Neural progenitor cell (in vitro differentiated cells): ENCODE measurements around the gene CEP164. TPM values are rescaled to one million over a fixed set of nuclear protein-coding genes. Genes with fewer than 3 reads are reported as not detected.

ENCODE experiments used
- DNase-seq: peaks from one replicate; pipeline ENCODE4 v3.0.0-alpha.2; 2016; ENCODE audit warnings: low spot score
- H2AFZ ChIP-seq: fragments of 200-600 bp; sonication (generic); replicated peaks from 2 replicates; pipeline ENCODE4 v1.6.1; 2016; ENCODE audit warnings: antibody characterized with exemption
- H3F3A ChIP-seq: fragments of 200-600 bp; sonication (generic); 2 replicates; pipeline ENCODE4 v1.6.1; 2016; ENCODE audit warnings: antibody characterized with exemption, low read depth
- H3K27ac ChIP-seq: fragments of 200-600 bp; sonication (generic); 2 replicates; pipeline ENCODE4 v1.5.1; 2016; ENCODE audit warnings: mild to moderate bottlenecking
- H3K27me3 ChIP-seq: fragments of 200-600 bp; sonication (generic); 2 replicates; pipeline ENCODE4 v1.6.1; 2016; ENCODE audit warnings: mild to moderate bottlenecking, moderate library complexity
- H3K36me3 ChIP-seq: fragments of 200-600 bp; sonication (generic); 2 replicates; pipeline ENCODE4 v1.5.1; 2016
- H3K4me1 ChIP-seq: fragments of 200-600 bp; sonication (generic); 2 replicates; pipeline ENCODE4 v1.6.1; 2016; ENCODE audit warnings: mixed run types
- H3K4me2 ChIP-seq: fragments of 200-600 bp; sonication (generic); 2 replicates; pipeline ENCODE4 v1.6.1; 2016
- H3K4me3 ChIP-seq: fragments of 200-600 bp; sonication (generic); 2 replicates; pipeline ENCODE4 v1.5.1; 2016
- H3K79me2 ChIP-seq: fragments of 200-600 bp; sonication (generic); 2 replicates; pipeline ENCODE4 v1.6.1; 2016; ENCODE audit warnings: low read depth
- H3K9ac ChIP-seq: fragments of 200-600 bp; sonication (generic); 2 replicates; pipeline ENCODE4 v1.6.1; 2016
- H3K9me3 ChIP-seq: fragments of 200-600 bp; sonication (generic); 2 replicates; pipeline ENCODE4 v1.5.1; 2016; ENCODE audit warnings: low read depth
- H4K20me1 ChIP-seq: fragments of 200-600 bp; sonication (generic); 2 replicates; pipeline ENCODE4 v1.6.1; 2016; ENCODE audit warnings: low read depth
- H3K27ac Mint-ChIP-seq: 3 replicates; pipeline ENCODE4 v1.8.0; 2021; ENCODE audit warnings: mixed read lengths
- H3K27me3 Mint-ChIP-seq: 2 replicates; pipeline ENCODE4 v1.8.0; 2022; ENCODE audit warnings: low read depth, mild to moderate bottlenecking, inconsistent platforms, moderate library complexity, mixed read lengths; ENCODE audit not compliant: insufficient read depth
- H3K36me3 Mint-ChIP-seq: 3 replicates; pipeline ENCODE4 v1.8.0; 2021; ENCODE audit warnings: mixed read lengths
- H3K4me1 Mint-ChIP-seq: 3 replicates; pipeline ENCODE4 v1.8.0; 2021; ENCODE audit warnings: mixed read lengths
- H3K4me3 Mint-ChIP-seq: 3 replicates; pipeline ENCODE4 v1.8.0; 2021; ENCODE audit warnings: mild to moderate bottlenecking, moderate library complexity, mixed read lengths
- H3K9me3 Mint-ChIP-seq: 3 replicates; pipeline ENCODE4 v1.8.0; 2020; ENCODE audit warnings: mixed read lengths
- EZH2 ChIP-seq: fragments of 200-600 bp; sonication (generic); IDR thresholded peaks from 2 replicates; pipeline ENCODE4 v1.6.1; 2017; ENCODE audit warnings: antibody characterized with exemption, mild to moderate bottlenecking, moderate library complexity
- EZH2phosphoT487 ChIP-seq: fragments of 200-600 bp; sonication (generic); IDR thresholded peaks from 2 replicates; pipeline ENCODE4 v1.6.1; 2017; ENCODE audit warnings: antibody characterized with exemption
- total RNA-seq: library from RNA; depleted of rRNA; stranded (reverse); fragments of >200 nt; gene quantifications from 2 replicates; pipeline ENCODE4 v1.2.3, GENCODE V29; 2015; ENCODE audit warnings: low replicate concordance
- TF ChIP-seq, protein P1 (sequence below): fragments of 200-600 bp; sonication (generic); IDR thresholded peaks from 2 replicates; pipeline ENCODE4 v1.5.1; 2017; ENCODE audit warnings: antibody characterized with exemption, mild to moderate bottlenecking

CEP164 gene
- total RNA-seq, 1 donor from 2014 or later: 24.2 TPM

DNA sequence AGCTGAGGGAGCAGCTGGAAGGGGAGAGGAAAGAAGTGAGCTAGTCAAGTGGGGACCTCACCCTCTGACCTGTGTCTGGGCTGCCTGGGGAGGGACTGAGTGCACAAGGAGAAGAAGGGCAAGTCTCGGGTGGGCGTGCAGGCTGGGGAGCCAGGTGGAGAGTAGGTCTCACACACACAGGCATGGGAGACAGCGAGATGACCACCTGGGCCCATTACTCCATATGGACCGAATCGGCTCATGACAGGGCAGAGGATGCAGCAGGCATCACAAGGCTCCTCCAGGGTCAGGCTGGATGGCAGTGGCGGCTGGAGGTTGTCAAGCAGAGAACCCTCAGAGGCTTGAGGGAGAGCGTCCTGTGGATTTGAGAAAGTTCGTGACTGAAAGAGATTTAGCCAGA, 63.5 kb downstream of the CEP164 start:
- no peaks in the 10 kb centered on the region for H3K9me3 Mint-ChIP-seq
- no peaks in the 10 kb centered on the region for H3K79me2 ChIP-seq
- no peaks in the 10 kb centered on the region for H3K27me3 ChIP-seq
- H3K36me3 Mint-ChIP-seq: peaks cover 18% of the 10 kb centered on the region
- H3K4me3 Mint-ChIP-seq: no peak overlapping the region
- peaks cover 2% of the 10 kb centered on the region for H3K27me3 Mint-ChIP-seq
- H4K20me1 ChIP-seq: no peaks in the 10 kb centered on the region
- no peak overlapping the region for H3K27ac ChIP-seq
- H3K9me3 ChIP-seq: no peaks in the 10 kb centered on the region
- no peak overlapping the region for H3K4me2 ChIP-seq
- no peak overlapping the region for H2AFZ ChIP-seq
- TF ChIP-seq, protein P1, sequence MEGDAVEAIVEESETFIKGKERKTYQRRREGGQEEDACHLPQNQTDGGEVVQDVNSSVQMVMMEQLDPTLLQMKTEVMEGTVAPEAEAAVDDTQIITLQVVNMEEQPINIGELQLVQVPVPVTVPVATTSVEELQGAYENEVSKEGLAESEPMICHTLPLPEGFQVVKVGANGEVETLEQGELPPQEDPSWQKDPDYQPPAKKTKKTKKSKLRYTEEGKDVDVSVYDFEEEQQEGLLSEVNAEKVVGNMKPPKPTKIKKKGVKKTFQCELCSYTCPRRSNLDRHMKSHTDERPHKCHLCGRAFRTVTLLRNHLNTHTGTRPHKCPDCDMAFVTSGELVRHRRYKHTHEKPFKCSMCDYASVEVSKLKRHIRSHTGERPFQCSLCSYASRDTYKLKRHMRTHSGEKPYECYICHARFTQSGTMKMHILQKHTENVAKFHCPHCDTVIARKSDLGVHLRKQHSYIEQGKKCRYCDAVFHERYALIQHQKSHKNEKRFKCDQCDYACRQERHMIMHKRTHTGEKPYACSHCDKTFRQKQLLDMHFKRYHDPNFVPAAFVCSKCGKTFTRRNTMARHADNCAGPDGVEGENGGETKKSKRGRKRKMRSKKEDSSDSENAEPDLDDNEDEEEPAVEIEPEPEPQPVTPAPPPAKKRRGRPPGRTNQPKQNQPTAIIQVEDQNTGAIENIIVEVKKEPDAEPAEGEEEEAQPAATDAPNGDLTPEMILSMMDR: no peak
- TF ChIP-seq EZH2 (no peak), EZH2phosphoT487 (no peak)
- no peaks in the 10 kb centered on the region for H3K36me3 ChIP-seq
- no peak for DNase-seq
- no peak overlapping the region for H3K27ac Mint-ChIP-seq
- H3K4me1 Mint-ChIP-seq: no peaks in the 10 kb centered on the region
- H3K9ac ChIP-seq: no peak overlapping the region
- no peaks in the 10 kb centered on the region for H3K4me1 ChIP-seq
- H3F3A ChIP-seq: no peaks in the 10 kb centered on the region
- H3K4me3 ChIP-seq: no peak overlapping the region

DNA sequence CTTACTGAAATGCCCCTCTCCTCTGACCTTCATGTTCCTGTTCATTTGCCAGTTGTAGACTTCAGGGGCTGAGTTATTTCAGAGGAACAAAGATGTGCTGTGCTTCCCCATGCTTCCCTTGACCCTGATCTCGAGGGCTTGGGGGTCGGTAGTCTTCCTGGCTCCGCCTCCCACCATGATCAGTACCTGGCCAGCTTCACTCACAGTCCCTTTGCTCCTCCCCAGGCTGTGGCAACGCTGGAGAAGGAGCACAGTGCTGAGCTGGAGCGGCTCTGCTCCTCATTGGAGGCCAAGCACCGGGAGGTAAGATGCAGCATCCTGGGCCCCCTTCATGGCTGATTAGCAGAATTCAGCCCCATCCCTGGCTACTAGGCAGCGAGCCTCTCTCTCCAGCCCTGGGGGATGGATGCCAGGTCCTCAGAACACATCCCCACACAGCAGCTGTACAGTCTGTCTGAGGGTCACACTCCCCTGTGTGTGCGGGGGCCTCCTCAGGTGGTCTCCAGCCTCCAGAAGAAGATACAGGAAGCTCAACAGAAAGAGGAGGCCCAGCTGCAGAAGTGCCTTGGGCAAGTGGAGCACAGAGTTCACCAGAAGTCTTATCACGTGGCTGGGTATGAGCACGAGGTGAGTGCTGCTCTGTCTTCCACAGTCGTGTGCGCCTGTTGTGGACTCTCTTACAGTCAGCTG, 64.5 kb downstream of the CEP164 start:
- no peak overlapping the region for H3K4me3 Mint-ChIP-seq
- H3K36me3 Mint-ChIP-seq: peaks cover 24% of the 10 kb centered on the region
- Histone ChIP-seq H3F3A (no peaks in the 10 kb centered on the region), H3K9me3 (no peaks in the 10 kb centered on the region), H3K4me1 (no peaks in the 10 kb centered on the region), H3K4me2 (no peak overlapping the region), H2AFZ (no peak overlapping the region), H3K36me3 (no peaks in the 10 kb centered on the region), H3K9ac (no peak overlapping the region), H4K20me1 (no peaks in the 10 kb centered on the region), H3K27me3 (no peaks in the 10 kb centered on the region), H3K27ac (no peak overlapping the region), H3K4me3 (no peak overlapping the region), H3K79me2 (no peaks in the 10 kb centered on the region)
- no peak overlapping the region for H3K27ac Mint-ChIP-seq
- H3K4me1 Mint-ChIP-seq: no peaks in the 10 kb centered on the region
- no peak for DNase-seq
- TF ChIP-seq, protein P1: no peak
- no peak for TF ChIP-seq EZH2phosphoT487
- no peak for TF ChIP-seq EZH2
- H3K9me3 Mint-ChIP-seq: no peaks in the 10 kb centered on the region
- H3K27me3 Mint-ChIP-seq: peaks cover 2% of the 10 kb centered on the region

DNA sequence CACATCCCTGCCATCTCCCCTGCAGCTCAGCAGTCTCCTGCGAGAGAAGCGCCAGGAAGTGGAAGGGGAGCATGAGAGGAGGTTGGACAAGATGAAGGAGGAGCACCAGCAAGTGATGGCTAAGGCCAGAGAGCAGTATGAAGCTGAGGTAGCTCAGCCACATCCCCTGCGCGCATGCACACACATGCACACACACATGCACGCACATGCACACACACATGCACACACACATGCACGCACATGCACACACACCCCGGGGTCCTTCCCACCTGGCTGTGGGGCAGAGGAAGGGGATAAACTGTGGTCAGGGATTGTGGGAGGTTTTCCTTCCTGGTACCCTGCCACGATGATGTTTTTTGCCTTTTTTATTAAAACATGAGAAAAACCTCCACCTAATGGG, 65.3 kb downstream of the CEP164 start:
- H3K36me3 Mint-ChIP-seq: peaks cover 31% of the 10 kb centered on the region
- TF ChIP-seq EZH2 (no peak), EZH2phosphoT487 (no peak)
- H3K79me2 ChIP-seq: no peaks in the 10 kb centered on the region
- no peak overlapping the region for H3K4me3 Mint-ChIP-seq
- H3K27ac Mint-ChIP-seq: no peak overlapping the region
- no peak overlapping the region for H2AFZ ChIP-seq
- peaks cover 7% of the 10 kb centered on the region for H3K9me3 Mint-ChIP-seq
- H3K27ac ChIP-seq: no peak overlapping the region
- no peaks in the 10 kb centered on the region for H3K27me3 ChIP-seq
- no peak overlapping the region for H3K9ac ChIP-seq
- H3K4me1 Mint-ChIP-seq: no peaks in the 10 kb centered on the region
- no peaks in the 10 kb centered on the region for H3K36me3 ChIP-seq
- no peak for DNase-seq
- no peak overlapping the region for H3K4me2 ChIP-seq
- H3K27me3 Mint-ChIP-seq: peaks cover 2% of the 10 kb centered on the region
- H3K9me3 ChIP-seq: no peaks in the 10 kb centered on the region
- no peaks in the 10 kb centered on the region for H4K20me1 ChIP-seq
- no peaks in the 10 kb centered on the region for H3K4me1 ChIP-seq
- H3F3A ChIP-seq: no peaks in the 10 kb centered on the region
- H3K4me3 ChIP-seq: no peak overlapping the region

DNA sequence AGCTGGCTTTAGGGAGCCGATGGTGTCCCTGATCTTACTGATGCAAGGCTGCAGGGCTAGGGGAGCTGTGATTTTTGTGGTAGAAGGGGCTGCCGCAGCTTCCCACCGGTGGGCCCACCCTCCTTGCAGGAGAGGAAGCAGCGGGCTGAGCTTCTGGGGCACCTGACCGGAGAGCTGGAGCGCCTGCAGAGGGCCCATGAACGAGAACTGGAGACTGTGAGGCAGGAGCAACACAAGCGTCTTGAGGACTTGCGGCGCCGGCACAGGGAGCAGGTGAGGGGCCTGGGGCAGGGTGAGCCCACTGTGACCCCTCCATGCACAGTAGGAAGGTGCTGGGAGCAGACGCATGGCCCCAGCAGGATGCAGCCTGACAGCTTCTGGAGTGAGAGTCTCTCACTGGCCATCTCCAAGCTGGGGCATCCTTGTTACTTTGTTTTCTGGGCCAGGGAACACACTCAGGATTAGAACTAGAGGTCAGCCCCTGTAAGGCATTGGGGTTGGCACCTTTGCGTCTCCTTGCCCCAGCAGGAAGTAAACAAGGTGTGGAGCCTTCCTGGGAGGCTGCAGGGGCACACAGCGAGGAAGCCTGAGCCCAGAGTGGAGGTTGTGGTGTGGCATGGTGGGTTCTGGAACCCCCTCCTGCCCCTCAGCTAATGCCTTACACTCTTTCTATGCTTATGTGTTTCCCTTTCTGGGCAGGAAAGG, 66.7 kb downstream of the CEP164 start:
- H3K36me3 Mint-ChIP-seq: peaks cover 37% of the 10 kb centered on the region

More for the DNA sequence above, 66.7 kb downstream of the CEP164 start:
- Histone ChIP-seq H3K4me3 (no peak overlapping the region), H3K79me2 (no peaks in the 10 kb centered on the region), H3F3A (no peaks in the 10 kb centered on the region), H3K36me3 (no peaks in the 10 kb centered on the region), H3K27me3 (no peaks in the 10 kb centered on the region), H3K9me3 (no peaks in the 10 kb centered on the region), H3K9ac (no peak overlapping the region), H2AFZ (no peak overlapping the region), H4K20me1 (no peaks in the 10 kb centered on the region), H3K4me1 (no peaks in the 10 kb centered on the region), H3K4me2 (no peak overlapping the region), H3K27ac (no peak overlapping the region)
- no peak overlapping the region for H3K4me3 Mint-ChIP-seq
- no peak overlapping the region for H3K27ac Mint-ChIP-seq
- H3K9me3 Mint-ChIP-seq: peaks cover 17% of the 10 kb centered on the region
- H3K27me3 Mint-ChIP-seq: peaks cover 2% of the 10 kb centered on the region
- DNase-seq: no peak
- no peaks in the 10 kb centered on the region for H3K4me1 Mint-ChIP-seq
- TF ChIP-seq, protein P1: no peak
- TF ChIP-seq EZH2 (no peak), EZH2phosphoT487 (no peak)
